Panc1 (cell line): ENCODE data around the gene IRX4.

ENCODE experiments used
- POLR2AphosphoS5 ChIP-seq: IDR thresholded peaks from 2 replicates; pipeline ENCODE4 v1.6.1; 2012; ENCODE audit warnings: mild to moderate bottlenecking, low read depth, low read length, moderate library complexity
- TF ChIP-seq, protein P1 (sequence below): fragments of 450-650 bp; IDR thresholded peaks from 2 replicates; pipeline ENCODE4 v1.5.1; 2017; ENCODE audit warnings: mild to moderate bottlenecking

DNA sequence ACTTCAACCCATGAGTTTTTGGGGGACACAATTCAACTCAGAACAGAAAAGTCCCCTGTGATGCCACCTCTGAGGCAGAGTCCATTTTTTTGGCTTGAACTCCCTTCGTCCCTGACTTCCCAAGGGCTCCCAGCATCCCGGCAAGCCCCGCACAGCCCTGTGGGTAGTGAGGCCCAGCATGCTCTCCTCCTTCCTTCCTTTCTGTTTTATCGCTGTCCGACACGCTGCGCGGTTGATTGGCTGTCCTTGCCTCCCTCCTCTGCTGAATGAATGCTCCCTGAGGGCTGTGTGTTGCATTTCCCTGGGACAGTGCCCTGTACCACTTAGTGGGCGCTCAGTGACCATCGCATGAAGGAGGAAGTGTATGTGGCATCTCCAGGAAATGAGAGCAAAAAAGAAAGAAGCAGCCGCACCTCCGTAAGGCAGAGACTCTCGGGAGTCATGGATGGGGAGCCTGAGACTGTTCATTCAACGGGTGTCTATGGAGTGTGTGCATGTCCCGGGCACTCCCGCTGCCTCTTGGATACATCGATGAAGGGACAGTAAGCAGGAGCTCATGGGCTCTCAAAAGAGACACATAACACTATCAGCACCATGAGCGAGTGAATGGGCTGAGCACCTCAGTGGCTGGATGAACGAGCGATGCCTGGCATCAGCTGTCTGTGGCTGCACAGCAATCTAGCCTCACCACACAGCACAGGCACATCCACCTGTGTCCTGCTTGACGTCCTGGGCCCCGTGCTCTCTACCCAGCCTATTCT is 10.1 kb upstream of the IRX4 start:
- TF ChIP-seq, protein P1, sequence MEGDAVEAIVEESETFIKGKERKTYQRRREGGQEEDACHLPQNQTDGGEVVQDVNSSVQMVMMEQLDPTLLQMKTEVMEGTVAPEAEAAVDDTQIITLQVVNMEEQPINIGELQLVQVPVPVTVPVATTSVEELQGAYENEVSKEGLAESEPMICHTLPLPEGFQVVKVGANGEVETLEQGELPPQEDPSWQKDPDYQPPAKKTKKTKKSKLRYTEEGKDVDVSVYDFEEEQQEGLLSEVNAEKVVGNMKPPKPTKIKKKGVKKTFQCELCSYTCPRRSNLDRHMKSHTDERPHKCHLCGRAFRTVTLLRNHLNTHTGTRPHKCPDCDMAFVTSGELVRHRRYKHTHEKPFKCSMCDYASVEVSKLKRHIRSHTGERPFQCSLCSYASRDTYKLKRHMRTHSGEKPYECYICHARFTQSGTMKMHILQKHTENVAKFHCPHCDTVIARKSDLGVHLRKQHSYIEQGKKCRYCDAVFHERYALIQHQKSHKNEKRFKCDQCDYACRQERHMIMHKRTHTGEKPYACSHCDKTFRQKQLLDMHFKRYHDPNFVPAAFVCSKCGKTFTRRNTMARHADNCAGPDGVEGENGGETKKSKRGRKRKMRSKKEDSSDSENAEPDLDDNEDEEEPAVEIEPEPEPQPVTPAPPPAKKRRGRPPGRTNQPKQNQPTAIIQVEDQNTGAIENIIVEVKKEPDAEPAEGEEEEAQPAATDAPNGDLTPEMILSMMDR: no peak
- TF ChIP-seq POLR2AphosphoS5: no peak
